22Rv1 (cell line): ENCODE data around the gene NKX1-1.

Experiments used
- H3K27ac ChIP-seq: fragments of 450-650 bp; 2 replicates; pipeline ENCODE4 v1.5.1; 2017
- ZFX ChIP-seq: fragments of 450-650 bp; IDR thresholded peaks from 2 replicates; pipeline ENCODE4 v1.6.1; 2017; ENCODE audit warnings: antibody characterized with exemption, borderline replicate concordance
- TF ChIP-seq, protein P1 (sequence below): fragments of 450-650 bp; IDR thresholded peaks from 2 replicates; pipeline ENCODE4 v1.5.1; 2017; ENCODE audit warnings: mild to moderate bottlenecking

The NKX1-1 gene

DNA sequence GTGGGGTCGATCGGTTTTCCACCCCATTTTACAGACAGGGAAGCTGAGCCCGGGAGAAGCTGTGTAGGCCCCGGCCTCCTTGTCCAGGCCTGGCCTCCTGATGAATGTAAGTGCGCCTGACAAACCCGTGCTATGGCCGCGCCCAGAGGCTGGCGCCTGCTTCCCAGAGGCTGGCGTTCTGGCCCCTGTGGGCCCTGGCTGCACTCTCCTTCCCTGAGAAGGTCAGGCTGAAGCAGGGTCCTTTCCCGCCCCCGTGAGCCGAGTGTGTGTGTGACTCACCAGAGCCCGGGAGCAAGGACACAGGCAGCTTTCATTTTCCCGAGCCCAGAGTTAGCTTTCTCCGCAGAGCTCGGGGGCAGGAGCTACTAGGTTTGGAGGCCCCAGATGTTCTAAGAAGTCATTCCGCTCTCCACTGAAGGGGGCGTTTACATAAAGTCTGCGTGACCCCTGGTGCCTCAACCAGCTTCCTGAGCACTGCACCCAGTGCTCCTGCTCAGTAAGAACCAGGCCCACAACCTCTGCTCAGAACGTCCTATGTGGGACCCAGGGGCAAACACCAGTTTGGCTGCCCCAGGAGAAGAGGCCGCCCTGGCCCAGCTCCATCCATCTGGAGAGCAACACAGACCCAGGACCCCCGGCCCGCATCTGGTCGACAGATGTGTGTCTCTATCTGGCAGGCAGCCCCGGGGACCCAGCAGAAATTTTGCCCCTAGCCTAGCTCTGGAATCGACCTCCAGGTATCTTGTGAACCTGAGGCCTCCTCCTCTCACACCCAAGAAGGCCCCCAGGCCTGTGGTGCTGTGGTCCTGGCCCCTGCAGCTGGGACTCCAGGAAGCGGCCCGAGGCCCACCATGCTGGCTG is 45.6 kb downstream of the NKX1-1 start:
- TF ChIP-seq, protein P1, sequence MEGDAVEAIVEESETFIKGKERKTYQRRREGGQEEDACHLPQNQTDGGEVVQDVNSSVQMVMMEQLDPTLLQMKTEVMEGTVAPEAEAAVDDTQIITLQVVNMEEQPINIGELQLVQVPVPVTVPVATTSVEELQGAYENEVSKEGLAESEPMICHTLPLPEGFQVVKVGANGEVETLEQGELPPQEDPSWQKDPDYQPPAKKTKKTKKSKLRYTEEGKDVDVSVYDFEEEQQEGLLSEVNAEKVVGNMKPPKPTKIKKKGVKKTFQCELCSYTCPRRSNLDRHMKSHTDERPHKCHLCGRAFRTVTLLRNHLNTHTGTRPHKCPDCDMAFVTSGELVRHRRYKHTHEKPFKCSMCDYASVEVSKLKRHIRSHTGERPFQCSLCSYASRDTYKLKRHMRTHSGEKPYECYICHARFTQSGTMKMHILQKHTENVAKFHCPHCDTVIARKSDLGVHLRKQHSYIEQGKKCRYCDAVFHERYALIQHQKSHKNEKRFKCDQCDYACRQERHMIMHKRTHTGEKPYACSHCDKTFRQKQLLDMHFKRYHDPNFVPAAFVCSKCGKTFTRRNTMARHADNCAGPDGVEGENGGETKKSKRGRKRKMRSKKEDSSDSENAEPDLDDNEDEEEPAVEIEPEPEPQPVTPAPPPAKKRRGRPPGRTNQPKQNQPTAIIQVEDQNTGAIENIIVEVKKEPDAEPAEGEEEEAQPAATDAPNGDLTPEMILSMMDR: no peak
- no peak for TF ChIP-seq ZFX

DNA sequence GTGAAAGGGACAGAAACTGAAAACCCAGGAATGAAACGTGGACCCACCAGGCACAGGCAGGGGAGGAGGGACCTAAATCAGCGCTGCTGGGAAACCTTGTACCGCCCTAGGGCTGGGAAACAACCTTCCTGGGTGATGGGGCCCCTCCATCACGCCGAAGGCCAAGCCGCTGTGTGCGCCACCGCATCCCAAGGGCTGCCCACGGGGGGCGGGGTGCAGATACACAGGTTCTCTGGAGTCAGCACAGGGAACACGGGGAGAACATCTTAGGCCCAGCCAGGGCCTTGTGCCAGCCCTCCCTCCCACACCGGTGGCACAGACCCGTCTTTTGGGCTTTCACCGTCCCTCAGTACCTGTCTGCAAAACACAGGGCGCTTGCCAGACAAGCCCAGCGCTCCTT is 46.3 kb downstream of the NKX1-1 start:
- TF ChIP-seq, protein P1: no peak
- no peak for TF ChIP-seq ZFX
- no peak overlapping the region for H3K27ac ChIP-seq

More for the DNA sequence above, 45.6 kb downstream of the NKX1-1 start:
- no peak overlapping the region for H3K27ac ChIP-seq

DNA sequence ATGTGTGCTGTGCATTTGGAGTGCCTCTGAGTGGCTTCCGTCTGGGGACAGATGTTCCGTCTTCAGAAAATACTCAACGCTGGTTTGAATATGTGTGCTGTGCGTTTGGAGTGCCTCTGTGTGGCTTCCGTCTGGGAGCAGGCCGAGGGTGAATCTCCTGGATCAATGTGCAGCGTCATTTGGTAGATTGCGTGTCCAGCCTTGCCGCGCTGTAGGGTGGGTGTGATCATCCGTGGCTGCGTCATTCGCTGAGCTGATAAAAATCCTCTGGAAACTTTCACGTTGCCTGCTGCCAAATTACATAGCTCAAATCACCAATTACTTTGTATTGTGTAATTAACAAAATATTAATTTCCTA is 47.1 kb downstream of the NKX1-1 start:
- H3K27ac ChIP-seq: no peak overlapping the region
- TF ChIP-seq, protein P1: no peak
- TF ChIP-seq ZFX: no peak

DNA sequence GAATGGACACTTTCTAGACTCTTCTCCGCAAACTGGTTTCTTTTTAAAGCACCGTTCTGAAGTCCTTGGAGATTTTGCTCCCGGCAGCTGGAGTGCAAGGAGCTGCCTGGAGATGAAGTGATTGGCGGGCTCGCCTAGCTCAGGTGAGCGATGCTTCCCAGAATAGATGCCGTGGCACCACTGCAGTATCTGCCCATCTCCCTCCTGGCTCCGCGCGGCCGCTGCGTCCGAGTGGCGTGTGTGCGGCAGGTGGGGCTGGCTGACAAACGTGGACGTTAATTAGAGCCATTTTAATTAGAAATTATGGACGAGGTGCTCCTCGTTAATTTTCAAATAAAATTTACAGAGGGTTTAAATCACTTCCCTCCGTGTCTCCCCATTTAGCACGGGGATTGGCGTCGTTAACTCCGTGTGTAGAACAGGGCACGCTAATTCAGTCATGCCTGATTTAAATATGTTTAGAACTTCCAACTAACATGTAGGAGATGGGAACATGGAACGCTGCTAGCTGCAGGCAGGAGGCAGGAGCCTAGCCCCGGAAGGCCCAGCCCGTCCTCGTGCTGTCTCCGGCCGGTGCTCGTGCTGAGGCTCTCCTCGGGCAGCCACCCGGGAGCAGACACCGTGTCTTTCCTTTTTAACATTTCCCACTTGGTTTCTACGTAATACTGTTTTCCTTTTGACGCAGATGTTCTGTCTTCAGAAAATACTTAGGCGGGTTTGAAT is 47.7 kb downstream of the NKX1-1 start:
- no peak overlapping the region for H3K27ac ChIP-seq
- TF ChIP-seq ZFX: no peak
- TF ChIP-seq, protein P1: no peak

DNA sequence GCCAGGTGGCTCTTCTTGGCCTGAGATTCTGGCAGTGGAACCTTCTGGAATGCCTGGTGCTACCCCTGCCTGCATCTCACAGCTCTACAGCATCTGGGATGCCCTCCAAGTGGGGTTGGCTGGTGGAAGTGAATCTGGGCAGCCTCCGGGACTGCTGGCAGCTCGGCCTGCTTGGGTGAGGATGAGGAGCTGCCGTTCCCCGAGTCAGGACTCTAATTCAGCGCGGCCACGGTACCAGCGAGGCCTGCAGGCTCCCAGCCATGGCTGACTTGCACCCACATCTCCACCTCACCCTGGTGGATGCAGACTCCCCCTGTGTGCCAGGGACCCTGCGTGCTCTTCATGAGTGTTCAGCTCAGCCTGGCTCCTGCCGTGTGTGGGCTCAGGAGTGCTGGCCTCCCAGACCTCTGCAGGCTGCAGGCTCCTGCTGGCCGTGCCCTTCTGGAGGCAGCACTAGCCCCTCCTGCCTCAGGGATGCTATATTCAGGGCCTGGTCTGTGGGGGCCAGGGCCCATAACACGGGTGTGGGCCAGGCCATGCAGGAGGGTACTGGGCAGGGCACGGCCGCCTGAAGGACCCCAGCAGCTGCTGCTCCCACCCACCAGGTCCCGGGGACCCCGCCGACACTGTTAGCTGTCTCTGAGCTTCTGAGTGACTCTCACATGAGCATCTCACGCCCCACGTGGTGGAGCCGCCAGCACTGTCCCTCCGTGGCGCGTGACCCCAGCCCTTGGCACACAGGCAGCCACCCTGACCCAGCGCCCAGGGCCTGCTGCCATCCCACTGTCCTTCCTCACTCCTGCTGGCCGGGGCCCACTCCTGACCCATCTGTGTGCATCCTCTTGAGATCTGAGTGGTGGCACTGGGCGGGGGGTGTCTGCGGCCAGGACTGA is 48.6 kb downstream of the NKX1-1 start:
- no peak for TF ChIP-seq ZFX
- TF ChIP-seq, protein P1: no peak
- H3K27ac ChIP-seq: no peak overlapping the region

DNA sequence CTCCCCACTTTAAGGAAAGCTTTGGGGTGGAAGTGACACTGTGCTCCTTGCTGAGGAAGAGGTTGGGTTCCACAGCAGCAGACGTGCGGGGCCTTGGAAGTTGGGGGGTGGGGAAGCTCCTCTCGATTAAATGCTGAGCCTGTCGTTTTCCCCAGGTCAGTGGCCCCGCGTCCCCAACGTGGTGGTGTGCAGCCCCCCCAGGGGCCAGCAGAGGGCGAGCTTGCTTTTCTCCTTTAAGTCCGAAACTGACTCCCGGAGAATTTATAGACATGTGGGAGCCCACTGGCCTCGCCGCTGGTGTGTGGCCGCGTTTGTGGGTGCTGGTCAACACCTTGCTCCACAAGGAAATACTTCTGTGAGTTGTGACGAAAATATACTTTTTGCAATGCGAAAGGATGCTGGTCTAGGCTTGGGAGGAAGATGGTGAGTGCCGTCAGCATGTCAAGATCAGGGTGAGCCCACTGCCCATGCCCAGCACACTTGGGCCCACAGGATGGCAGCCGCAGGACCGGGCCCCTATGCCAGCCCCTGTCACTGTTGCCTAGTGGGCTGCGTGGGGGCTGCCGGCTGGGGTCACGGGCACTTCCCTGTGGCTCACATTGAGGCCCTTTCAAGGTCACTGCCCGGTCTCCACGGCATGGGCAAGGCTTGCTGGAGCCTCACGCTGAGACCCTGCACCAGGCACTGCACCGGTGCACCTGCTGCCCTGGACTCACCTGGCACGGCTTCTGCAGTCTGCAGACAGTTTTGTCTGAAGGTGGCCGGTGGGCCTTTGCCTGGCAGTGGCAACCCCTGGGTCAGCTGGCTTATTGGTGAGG is 49.9 kb downstream of the NKX1-1 start:
- no peak for TF ChIP-seq ZFX
- TF ChIP-seq, protein P1: peak; percentile 87

More for the DNA sequence above, 49.9 kb downstream of the NKX1-1 start:
- H3K27ac ChIP-seq: no peak overlapping the region
